HFFc6 (cell line): ENCODE measurements around the gene AGPAT3. TPM values are rescaled to one million over a fixed set of nuclear protein-coding genes. Genes with fewer than 3 reads are reported as not detected.

ENCODE experiments used
- DNase-seq: peaks from one replicate; pipeline ENCODE4 v3.0.0-alpha.2; 2018
- H3K27ac Mint-ChIP-seq: 2 replicates; pipeline ENCODE4 v1.8.0; 2020; ENCODE audit warnings: mild to moderate bottlenecking, mixed read lengths
- H3K27me3 Mint-ChIP-seq: 2 replicates; pipeline ENCODE4 v1.8.0; 2021; ENCODE audit warnings: mild to moderate bottlenecking, moderate library complexity, mixed read lengths; ENCODE audit not compliant: insufficient read depth
- H3K36me3 Mint-ChIP-seq: 2 replicates; pipeline ENCODE4 v1.8.0; 2021; ENCODE audit warnings: low read depth, mixed read lengths
- H3K4me1 Mint-ChIP-seq: 2 replicates; pipeline ENCODE4 v1.8.0; 2020; ENCODE audit warnings: low read depth, mixed read lengths
- H3K4me3 Mint-ChIP-seq: 2 replicates; pipeline ENCODE4 v1.8.0; 2020; ENCODE audit warnings: mild to moderate bottlenecking, moderate library complexity, mixed read lengths
- H3K9me3 Mint-ChIP-seq: 2 replicates; pipeline ENCODE4 v1.8.0; 2020; ENCODE audit warnings: mild to moderate bottlenecking, mixed read lengths
- total RNA-seq, 6 experiments: library from RNA; stranded (reverse); fragmentation: NEBNext Ultra II Directional; extraction: Animal tissue kit (Norgen Biotek cat#: 25700); gene quantifications; 2 replicates in 1 of 6; 3 replicates in 5 of 6; pipeline ENCODE4 v1.2.3, GENCODE V29; 2021
- TF ChIP-seq, protein P1 (sequence below): fragments of 200-600 bp; sonication (generic); IDR thresholded peaks from 2 replicates; pipeline ENCODE4 v1.5.0; 2021; ENCODE audit warnings: antibody characterized with exemption, mild to moderate bottlenecking

AGPAT3 gene
- total RNA-seq, 6 experiments from 2014 or later, result 94.6 to 114 (median 97.8) TPM

DNA sequence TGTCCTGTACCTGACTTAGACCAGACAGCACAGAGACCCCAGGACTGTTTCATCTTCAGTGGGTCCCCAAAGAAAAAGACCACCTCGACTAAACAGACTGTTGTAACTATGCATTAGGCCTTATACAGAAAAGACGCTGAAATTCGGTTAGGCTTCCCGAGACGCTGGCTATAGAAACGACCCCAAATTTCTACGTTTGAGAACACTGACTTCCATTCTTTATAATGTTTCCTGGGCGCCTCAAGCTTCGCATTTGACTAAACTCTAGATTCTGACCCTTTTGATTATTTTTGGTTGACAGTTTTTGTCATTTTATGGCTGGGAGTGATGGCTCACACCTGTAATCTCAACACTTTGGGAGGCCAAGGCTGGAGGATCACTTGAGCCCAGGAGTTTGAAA, 146.1 kb downstream of the AGPAT3 start:
- H3K4me1 Mint-ChIP-seq, result peaks cover 66% of the 10 kb centered on the region
- peak overlapping the region; percentile 88 for H3K4me3 Mint-ChIP-seq
- H3K36me3 Mint-ChIP-seq, result no peaks in the 10 kb centered on the region; the same call in 1 of the 2 replicates
- no peak for DNase-seq
- H3K9me3 Mint-ChIP-seq, result no peaks in the 10 kb centered on the region
- peak overlapping the region; percentile 90 for H3K27ac Mint-ChIP-seq
- H3K27me3 Mint-ChIP-seq, result no peaks in the 10 kb centered on the region; the same call in none of the 2 replicates
- TF ChIP-seq, protein P1, sequence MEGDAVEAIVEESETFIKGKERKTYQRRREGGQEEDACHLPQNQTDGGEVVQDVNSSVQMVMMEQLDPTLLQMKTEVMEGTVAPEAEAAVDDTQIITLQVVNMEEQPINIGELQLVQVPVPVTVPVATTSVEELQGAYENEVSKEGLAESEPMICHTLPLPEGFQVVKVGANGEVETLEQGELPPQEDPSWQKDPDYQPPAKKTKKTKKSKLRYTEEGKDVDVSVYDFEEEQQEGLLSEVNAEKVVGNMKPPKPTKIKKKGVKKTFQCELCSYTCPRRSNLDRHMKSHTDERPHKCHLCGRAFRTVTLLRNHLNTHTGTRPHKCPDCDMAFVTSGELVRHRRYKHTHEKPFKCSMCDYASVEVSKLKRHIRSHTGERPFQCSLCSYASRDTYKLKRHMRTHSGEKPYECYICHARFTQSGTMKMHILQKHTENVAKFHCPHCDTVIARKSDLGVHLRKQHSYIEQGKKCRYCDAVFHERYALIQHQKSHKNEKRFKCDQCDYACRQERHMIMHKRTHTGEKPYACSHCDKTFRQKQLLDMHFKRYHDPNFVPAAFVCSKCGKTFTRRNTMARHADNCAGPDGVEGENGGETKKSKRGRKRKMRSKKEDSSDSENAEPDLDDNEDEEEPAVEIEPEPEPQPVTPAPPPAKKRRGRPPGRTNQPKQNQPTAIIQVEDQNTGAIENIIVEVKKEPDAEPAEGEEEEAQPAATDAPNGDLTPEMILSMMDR, result no peak

DNA sequence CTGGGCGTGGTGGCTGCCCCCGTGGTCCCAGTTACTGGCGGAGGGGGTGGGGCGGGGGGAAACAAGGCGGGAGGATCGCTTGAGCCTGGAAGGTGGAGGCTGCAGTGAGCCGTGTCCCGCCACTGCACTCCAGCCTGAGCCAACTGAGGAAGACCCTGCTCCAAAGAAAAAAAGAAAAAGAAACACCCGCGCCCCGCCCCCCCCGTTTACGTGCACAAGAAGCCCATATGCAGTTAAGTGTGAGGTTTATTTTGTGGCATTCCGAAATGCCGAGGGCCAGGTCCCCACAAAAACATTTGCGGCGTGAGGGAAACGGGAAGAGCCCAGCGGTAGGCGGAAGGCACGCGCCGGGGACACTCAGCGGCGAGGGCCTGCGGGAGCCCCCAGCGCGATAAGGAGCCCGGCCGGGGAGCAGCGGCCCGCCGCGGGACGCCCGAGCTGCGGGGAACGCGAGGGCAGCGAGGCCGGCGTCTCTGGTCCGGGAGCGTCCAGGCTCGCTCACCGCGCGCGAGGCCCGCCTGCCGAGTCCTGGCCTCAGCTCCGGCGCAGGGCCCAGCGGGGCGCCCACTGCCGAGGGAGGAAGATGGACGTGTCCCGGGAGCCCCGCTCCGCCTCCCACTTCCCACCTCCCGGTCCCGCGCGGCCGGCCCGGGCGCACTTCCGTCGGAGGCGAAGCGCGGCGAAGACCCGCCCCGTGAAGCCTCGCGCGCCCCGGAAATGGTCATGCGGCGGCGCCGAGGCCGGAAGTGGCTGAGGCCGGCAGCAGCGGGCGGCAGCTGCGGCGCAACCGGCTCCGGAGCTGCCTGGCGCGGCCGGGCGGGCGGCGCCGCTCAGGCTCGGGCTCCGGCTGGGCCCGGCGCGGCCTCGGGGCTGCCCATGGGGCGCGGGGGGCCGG, 146.8 kb downstream of the AGPAT3 start, which contains the start of gene TRAPPC10:
TSS of gene TRAPPC10 (plus strand) at position 731 of the 895 bp plus-strand sequence. CDS start 185 bp downstream, outside the sequence.
- H3K4me1 Mint-ChIP-seq, result peaks cover 63% of the 10 kb centered on the region
- peak within 1 kb of the TSS; percentile 90 for H3K27ac Mint-ChIP-seq
- no peaks in the 10 kb centered on the region; the same call in 1 of the 2 replicates for H3K36me3 Mint-ChIP-seq
- no peaks in the 10 kb centered on the region; the same call in 1 of the 2 replicates for H3K27me3 Mint-ChIP-seq
- TF ChIP-seq, protein P1, result no peak
- peak; percentile 72 for DNase-seq
- no peaks in the 10 kb centered on the region for H3K9me3 Mint-ChIP-seq
- H3K4me3 Mint-ChIP-seq, result peak within 1 kb of the TSS; percentile 95

DNA sequence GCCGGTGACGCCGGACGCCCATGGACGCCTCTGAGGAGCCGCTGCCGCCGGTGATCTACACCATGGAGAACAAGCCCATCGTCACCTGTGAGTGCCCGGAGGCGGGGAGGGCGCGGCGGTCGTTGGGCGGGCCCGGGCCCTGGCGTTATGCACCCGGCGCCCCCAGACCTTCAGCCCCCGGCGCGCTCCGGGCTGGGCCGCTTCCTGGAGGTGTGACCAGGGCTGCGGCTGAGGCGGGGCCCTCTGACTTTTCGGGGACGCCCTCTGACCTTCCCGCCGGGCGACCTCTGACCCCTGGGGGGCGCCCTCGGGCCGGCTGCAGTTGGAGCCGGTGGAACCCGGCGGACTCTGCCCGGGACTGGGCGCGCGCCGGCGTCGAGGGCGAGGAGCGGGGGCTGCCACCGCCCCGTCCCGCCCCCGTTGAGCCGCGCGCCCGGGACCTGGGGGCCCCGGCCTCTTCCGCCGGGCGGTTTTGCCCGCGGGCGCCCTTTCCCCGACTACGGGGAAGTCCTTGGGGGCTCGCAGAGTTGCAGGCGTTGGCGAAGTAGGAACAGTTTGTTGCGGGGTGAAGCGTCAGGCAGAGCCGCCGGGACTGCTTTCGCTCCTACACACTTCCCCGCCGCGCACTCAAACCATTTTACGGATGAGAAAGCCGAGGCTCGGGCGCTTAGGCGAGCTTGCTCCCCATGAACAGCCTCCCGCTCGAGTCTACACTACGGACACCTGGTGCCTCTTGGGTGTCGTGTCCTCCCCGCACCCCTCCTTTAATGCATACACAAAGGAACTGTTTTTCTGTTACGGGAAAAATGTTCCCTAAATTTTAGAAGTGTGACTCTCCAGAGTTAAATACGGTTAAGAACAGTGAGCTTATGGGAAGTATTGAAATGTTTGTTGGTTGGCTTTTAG, 147.7 kb downstream of the AGPAT3 start:
- Mint-ChIP-seq H3K4me1 (peaks cover 58% of the 10 kb centered on the region), H3K4me3 (peak overlapping the region; percentile 95), H3K27ac (peak overlapping the region; percentile 86), H3K36me3 (peaks cover under 1% of the 10 kb centered on the region; the same call in 1 of the 2 replicates), H3K27me3 (no peaks in the 10 kb centered on the region; the same call in 1 of the 2 replicates), H3K9me3 (no peaks in the 10 kb centered on the region)
- DNase-seq, result no peak
- TF ChIP-seq, protein P1, result peak; percentile 40

DNA sequence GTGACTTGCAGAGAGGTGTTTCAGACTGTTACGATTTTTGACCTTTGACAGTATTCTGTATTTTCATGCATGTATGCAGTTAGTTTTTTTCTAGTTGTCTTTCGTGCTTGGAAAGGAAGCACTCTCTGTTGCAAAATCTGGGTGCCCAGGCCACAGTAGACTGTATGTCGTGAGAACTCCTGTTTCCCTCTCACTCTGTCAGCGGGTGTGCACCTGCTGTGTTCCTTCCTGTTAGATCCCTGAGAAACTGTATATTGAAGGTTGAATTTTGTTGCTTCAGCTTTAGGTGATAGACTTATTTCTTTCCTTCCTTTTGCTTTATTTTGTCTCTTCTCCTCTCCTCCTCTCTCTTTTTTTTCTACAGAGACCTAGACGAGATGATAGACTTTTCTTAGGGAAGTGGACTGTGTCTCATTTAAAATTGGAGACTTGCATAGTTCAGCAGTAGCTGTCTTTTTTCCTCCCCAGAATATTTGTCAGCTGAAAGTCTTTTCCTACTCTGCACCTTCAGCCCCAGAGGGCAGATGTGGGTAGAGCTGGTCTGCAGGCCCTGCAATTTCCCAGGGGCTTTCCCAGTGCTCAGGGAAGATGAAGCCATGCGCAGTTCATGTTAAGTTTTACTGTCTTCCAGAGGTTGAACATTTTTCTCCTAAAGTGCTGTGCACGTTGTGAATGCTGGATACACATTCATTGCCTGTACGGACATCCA, 148.5 kb downstream of the AGPAT3 start:
- Mint-ChIP-seq H3K36me3 (peaks cover 4% of the 10 kb centered on the region; the same call in 1 of the 2 replicates), H3K27ac (peak overlapping the region; percentile 86), H3K9me3 (no peaks in the 10 kb centered on the region), H3K27me3 (no peaks in the 10 kb centered on the region; the same call in 1 of the 2 replicates), H3K4me3 (peak overlapping the region; percentile 95), H3K4me1 (peaks cover 54% of the 10 kb centered on the region)
- no peak for DNase-seq
- TF ChIP-seq, protein P1, result no peak

DNA sequence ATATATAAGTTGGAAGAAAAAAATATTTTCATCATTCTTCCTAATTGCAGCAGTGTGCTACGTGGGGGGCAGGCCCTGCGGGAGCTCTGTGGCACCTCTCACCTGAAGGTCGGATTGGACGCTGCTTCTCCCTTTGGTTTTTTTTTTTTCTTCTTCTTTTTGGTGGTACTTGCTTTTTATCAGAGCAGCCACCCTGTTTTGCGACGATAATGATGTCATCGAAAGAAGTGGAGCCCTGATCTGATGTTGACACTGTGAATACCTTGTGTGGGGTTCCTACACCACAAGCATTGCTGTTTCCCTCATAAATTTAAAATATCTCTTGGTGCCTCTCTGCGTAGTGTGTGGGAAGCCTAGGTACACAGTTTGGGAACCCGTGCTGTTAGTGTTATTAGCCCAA, 152.6 kb downstream of the AGPAT3 start:
- DNase-seq, result no peak
- Mint-ChIP-seq H3K4me3 (no peak overlapping the region), H3K9me3 (no peaks in the 10 kb centered on the region), H3K27me3 (no peaks in the 10 kb centered on the region), H3K4me1 (peaks cover 50% of the 10 kb centered on the region), H3K27ac (no peak overlapping the region), H3K36me3 (peaks cover 4% of the 10 kb centered on the region; the same call in 1 of the 2 replicates)
- TF ChIP-seq, protein P1, result no peak
